ENCODE measurements around the gene PRPF6. TPM values are rescaled to one million over a fixed set of nuclear protein-coding genes. Genes with fewer than 3 reads are reported as not detected.

The PRPF6 gene
- total and polyA plus RNA-seq, 2 of the 13 experiments (the other 11 are each of a cell fraction or from before 2014, with no cell fraction given), result 63.7 to 101 TPM

- TF ChIP-seq PLSCR1 (CRISPR knock-in tag; IDR thresholded peaks at IDR 0.05; ENCODE audit: borderline replicate concordance) (no peak), TEAD3 (CRISPR knock-in tag; optimal IDR thresholded peaks at IDR 0.05; ENCODE audit: borderline replicate concordance) (peak; percentile 77), HNF1A (IDR thresholded peaks at IDR 0.05; ENCODE audit: low read depth) (no peak), HNF1A (CRISPR knock-in tag; IDR thresholded peaks at IDR 0.05; ENCODE audit: borderline replicate concordance) (peak; percentile 53; the same call in 1 of the 2 replicates), ZNF138 (CRISPR knock-in tag; IDR thresholded peaks at IDR 0.05; ENCODE audit: low read depth) (peak; percentile 66; the same call in 1 of the 2 replicates), ZBTB37 (CRISPR knock-in tag; IDR thresholded peaks at IDR 0.05) (0 out of 2 replicates have a peak, but pooled peaks have one; percentile 42), MED1 (CRISPR knock-in tag; IDR thresholded peaks at IDR 0.05) (peak; percentile 68), ZMAT3 (CRISPR knock-in tag; conservative IDR thresholded peaks at IDR 0.05) (peak; percentile 15; the same call in 1 of the 2 replicates), TCF7L2 (IDR thresholded peaks at IDR 0.05; ENCODE audit: low read depth, low read length) (no peak), SMYD3 (CRISPR knock-in tag; IDR thresholded peaks at IDR 0.05) (0 out of 2 replicates have a peak, but pooled peaks have one; percentile 34), GMEB1 (CRISPR knock-in tag; IDR thresholded peaks at IDR 0.05; ENCODE audit: borderline replicate concordance) (peak; percentile 56), CSRNP2 (CRISPR knock-in tag; conservative IDR thresholded peaks at IDR 0.05; ENCODE audit: low read depth) (0 out of 2 replicates have a peak, but pooled peaks have one; percentile 77), ESRRA (CRISPR knock-in tag; IDR thresholded peaks at IDR 0.05; ENCODE audit: low read depth) (peak; percentile 87; the same call in 1 of the 2 replicates), PCBP1 (IDR thresholded peaks at IDR 0.05; ENCODE audit: borderline replicate concordance, low read depth, low read length) (no peak), ZNF7 (CRISPR knock-in tag; IDR thresholded peaks at IDR 0.05) (no peak)
These were observed 84.4 kb downstream of the PRPF6 start (continued) for GRCh38 chr20:64065062-64065973.

Measured in HepG2 (cell line).